Fibroblast of villous mesenchyme (primary cell): Measurements from ENCODE around the gene PIGC. TPM values are rescaled to one million over a fixed set of nuclear protein-coding genes. Genes with fewer than 3 reads are reported as not detected.

Experiments
- DNase-seq: peaks from one replicate; pipeline ENCODE4 v3.0.0-alpha.2; 2010; ENCODE audit warnings: low read depth
- H3K4me3 ChIP-seq: 2 replicates; pipeline ENCODE4 v1.5.1; 2011; ENCODE audit warnings: low read depth, mild to moderate bottlenecking, low read length
- total RNA-seq: library from RNA; depleted of rRNA; stranded (reverse); fragments of >200 nt; gene quantifications from 2 replicates; pipeline ENCODE4 v1.2.3, GENCODE V29; 2012
- TF ChIP-seq, protein P1 (sequence below): IDR thresholded peaks from 2 replicates; pipeline ENCODE4 v1.5.1; 2012; ENCODE audit warnings: low read depth, mild to moderate bottlenecking, low read length; ENCODE audit not compliant: insufficient read depth

Gene PIGC
- total RNA-seq, 1 donor = 16.4 TPM

DNA sequence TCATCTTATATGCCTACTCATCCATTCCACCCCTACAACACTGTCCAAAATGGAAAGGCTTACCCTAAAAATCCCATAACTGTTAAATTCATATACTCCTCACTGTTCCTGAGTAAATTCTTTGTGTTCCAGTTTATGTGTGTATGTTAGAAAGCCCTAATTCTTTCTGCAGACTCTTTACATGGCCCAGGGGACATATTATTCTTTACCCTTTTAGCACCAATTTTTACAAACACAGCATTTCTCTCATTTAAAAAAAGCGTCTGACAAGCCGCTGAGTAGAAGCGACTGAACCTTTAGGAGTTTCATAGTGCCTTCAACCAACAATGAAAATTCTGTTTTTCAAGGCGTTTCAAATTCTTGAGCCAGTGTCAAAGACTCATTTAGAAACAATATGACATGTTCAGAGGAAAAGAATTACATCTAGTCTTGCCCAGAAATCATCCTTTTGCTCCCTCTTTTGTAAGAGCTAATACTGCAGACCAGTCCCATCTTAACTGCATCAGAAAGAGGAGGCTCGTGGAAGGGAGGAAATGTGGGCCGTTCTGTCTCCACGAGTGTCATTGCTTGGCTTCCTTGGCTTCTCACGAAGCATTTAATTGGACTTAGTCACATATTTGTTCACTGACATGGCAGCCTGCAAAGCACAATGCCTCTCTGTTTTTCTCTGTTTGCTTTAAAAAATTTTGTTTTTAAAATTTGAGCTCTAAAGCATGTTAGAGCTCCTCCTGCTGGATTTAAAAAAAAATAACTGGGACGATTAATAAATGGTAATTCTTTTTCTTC, 44.7 kb downstream of the PIGC start:
- H3K4me3 ChIP-seq = no peak overlapping the region
- peak; percentile 91 for DNase-seq
- TF ChIP-seq, protein P1, sequence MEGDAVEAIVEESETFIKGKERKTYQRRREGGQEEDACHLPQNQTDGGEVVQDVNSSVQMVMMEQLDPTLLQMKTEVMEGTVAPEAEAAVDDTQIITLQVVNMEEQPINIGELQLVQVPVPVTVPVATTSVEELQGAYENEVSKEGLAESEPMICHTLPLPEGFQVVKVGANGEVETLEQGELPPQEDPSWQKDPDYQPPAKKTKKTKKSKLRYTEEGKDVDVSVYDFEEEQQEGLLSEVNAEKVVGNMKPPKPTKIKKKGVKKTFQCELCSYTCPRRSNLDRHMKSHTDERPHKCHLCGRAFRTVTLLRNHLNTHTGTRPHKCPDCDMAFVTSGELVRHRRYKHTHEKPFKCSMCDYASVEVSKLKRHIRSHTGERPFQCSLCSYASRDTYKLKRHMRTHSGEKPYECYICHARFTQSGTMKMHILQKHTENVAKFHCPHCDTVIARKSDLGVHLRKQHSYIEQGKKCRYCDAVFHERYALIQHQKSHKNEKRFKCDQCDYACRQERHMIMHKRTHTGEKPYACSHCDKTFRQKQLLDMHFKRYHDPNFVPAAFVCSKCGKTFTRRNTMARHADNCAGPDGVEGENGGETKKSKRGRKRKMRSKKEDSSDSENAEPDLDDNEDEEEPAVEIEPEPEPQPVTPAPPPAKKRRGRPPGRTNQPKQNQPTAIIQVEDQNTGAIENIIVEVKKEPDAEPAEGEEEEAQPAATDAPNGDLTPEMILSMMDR = peak; percentile 62

DNA sequence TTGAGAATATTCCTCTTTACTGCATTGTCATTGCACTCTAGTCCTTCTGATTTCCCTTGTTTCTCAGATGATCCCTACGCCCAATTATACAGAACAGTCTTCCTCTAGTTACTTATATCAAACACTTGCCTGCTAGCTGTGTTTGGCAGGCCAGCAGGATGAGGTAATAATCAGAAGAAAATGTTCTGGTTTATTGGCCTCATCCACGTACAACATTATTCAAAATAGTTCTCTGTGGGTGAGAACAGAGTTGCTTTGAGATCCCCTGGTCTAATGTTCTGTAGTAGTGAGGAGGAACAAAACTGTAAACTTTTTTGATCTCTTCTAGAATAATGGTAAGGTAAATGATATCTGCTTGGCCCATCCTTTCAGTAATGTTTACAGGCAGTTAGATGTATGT, 45.7 kb downstream of the PIGC start:
- no peak overlapping the region for H3K4me3 ChIP-seq
- DNase-seq = no peak
- TF ChIP-seq, protein P1 = no peak

DNA sequence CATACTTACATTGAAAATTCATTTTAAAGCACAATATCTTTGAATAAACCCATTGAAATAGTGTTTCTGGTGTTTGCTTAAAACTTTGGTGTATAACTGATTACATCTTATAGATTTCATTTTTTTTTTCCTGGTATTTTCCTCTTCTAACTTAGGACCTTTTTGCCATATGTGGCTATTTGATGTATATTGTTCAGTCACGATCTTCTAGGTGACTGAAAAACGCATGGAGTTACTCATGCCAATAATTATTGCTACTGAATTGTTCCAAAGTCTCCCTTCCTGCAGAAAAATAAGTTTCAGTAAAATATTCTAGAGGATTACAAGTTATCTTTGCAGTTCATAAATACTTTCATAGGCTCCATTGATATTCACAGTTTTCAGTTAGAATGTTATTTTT, 46.2 kb downstream of the PIGC start:
- TF ChIP-seq, protein P1 = no peak
- DNase-seq = no peak
- H3K4me3 ChIP-seq = no peak overlapping the region

DNA sequence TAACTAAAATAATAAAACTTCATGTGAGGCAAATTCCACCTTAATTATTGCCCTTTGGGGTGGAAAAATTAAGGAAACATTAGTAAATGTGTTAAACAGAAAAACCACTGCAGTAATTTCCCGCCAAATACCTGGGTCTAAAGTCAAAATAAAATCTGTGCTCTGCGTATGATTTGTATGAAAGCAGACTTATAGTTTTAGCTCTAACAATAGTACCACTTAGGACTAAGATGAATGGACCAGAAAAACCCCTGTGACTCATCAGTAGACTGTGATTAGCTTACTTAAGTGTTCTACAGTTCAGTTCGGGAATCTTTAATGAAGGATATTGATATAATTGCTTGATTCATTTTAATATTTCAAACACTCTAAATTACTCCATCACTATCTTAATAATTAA, 46.6 kb downstream of the PIGC start:
- peak; percentile 37 for DNase-seq
- H3K4me3 ChIP-seq = no peak overlapping the region
- TF ChIP-seq, protein P1 = no peak

DNA sequence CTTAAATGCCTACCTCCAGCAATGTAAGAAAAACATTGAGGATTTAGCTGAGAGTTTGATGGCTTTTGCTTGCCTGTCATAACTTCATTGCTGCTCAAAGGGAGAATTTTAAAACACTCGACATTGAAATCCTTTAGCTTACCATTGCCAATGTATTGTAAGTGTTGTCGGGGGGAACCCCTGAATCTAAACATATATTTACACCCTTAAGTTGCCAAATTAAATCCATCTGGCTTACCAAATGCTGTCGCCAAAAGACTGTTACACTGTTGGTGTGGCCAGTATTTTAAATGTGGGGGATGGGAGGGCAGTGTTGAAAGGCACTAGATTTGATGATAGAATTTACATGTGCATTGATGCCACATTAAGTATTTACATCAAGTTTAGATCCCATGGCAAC, 48.3 kb downstream of the PIGC start:
- TF ChIP-seq, protein P1 = no peak
- no peak for DNase-seq
- H3K4me3 ChIP-seq = no peak overlapping the region

DNA sequence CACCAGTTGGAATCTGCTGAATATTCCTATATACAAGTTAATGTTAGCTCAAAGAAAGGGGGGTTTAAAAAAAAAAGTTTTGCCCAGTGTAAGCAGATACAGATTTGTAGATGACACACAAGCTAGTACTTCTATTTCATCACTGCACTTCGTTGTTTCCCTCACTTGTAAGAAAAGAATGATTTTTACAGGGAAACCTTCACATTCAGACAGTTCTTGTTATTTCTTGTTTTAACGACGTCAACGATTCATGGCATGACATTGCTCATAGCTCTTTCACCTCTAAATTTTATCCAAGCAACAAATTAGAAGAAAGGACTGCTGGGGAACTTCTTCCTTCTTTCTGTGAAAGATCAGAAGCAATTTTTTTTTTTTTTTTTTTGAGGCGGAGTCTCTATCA, 49.1 kb downstream of the PIGC start:
- H3K4me3 ChIP-seq = no peak overlapping the region
- TF ChIP-seq, protein P1 = no peak
- DNase-seq = no peak

DNA sequence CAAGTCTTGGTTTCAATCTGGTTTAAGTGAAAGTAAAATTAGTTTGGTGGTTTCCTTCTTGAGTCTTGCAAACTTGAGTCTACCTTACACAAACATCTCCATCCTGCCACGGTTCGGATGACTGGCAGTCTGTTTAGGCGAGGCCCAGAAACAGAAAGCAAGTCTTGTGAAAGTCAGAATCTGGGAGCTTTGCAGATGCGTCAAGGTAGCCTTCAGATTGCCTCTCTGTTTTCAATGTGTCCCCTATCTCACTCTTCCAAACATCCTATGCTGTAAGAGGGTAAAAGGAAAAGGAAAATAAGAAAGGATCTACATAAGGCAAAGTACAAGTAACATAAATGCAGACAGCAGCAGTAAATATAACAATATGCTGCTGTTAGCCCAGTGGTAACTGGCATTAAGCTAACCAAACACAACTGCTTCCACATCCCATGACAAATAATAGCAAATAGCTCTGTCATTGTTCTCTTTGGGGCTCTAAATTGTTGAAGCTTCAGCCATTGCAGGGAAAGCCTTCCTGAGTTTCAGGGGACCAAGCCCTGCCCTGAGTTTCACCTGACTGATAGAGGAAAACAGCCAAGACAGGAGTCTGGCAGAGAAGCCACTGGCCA, 49.6 kb downstream of the PIGC start:
- peak; percentile 34 for DNase-seq
- no peak overlapping the region for H3K4me3 ChIP-seq
- TF ChIP-seq, protein P1 = no peak
